ENCODE results near the gene INPP5K.
"Not testable (repeated sequence)": the region's sequence is repeated elsewhere in the genome, so short reads cannot be mapped to it uniquely, and the experiment has no call there.

Gene INPP5K

GRCh38 chr17:1464186-1464585, 52.2 kb downstream of the INPP5K start:
- DNase-seq (ENCODE audit: low spot score) = no peak

GRCh38 chr17:1462164-1463112, 54.0 kb downstream of the INPP5K start:
- DNase-seq (ENCODE audit: low spot score) = no peak

- DNase-seq (ENCODE audit: low spot score) = no peak
Measured at GRCh38 chr17:1461198-1461944, 55.0 kb downstream of the INPP5K start.

GRCh38 chr17:1460233-1460632, 56.2 kb downstream of the INPP5K start:
- peak; percentile 42 for DNase-seq (ENCODE audit: low spot score)

GRCh38 chr17:1455797-1456599, 60.4 kb downstream of the INPP5K start, which contains the start of gene CRK:
TSS of gene CRK (minus strand) at chr17:1456232. CDS start at chr17:1456117, 115 bp downstream.
- peak; percentile 97 for DNase-seq (ENCODE audit: low spot score)

GRCh38 chr17:1455291-1455796, 61.1 kb downstream of the INPP5K start:
- peak; percentile 65 for DNase-seq (ENCODE audit: low spot score)

- DNase-seq (ENCODE audit: low spot score) = no peak
Measured at GRCh38 chr17:1454541-1454940, 61.9 kb downstream of the INPP5K start.

- DNase-seq (ENCODE audit: low spot score) = not testable (repeated sequence)
Measured at GRCh38 chr17:1453694-1454093, 62.7 kb downstream of the INPP5K start.

GRCh38 chr17:1452836-1453235, 63.6 kb downstream of the INPP5K start:
- no peak for DNase-seq (ENCODE audit: low spot score)

- not testable (repeated sequence) for DNase-seq (ENCODE audit: low spot score)
Measured at GRCh38 chr17:1450261-1450660, 66.2 kb downstream of the INPP5K start.

GRCh38 chr17:1449412-1449967, 66.9 kb downstream of the INPP5K start:
- DNase-seq (ENCODE audit: low spot score) = no peak

GRCh38 chr17:1447052-1447451, 69.4 kb downstream of the INPP5K start:
- no peak for DNase-seq (ENCODE audit: low spot score)

- DNase-seq (ENCODE audit: low spot score) = no peak
Measured at GRCh38 chr17:1446201-1446600, 70.2 kb downstream of the INPP5K start.

- DNase-seq (ENCODE audit: low spot score) = not testable (repeated sequence)
Measured at GRCh38 chr17:1445695-1446094, 70.7 kb downstream of the INPP5K start.

Data from LoVo (cell line).